Posterior cingulate gyrus (tissue), 11 donors: Measurements from ENCODE around the gene UMPS.

Experiments
- DNase-seq, 10 donors: peaks; one replicate each; pipeline versions ENCODE4 v3.0.0 to v3.0.0-alpha.2; 2020 to 2021; ENCODE audit warnings: mixed read lengths in 3 of 10
- intact Hi-C: fragments of 100-400 bp; cut with DNase I; formaldehyde crosslinking; loops from one replicate; pipeline ENCODE4 v1.15.1; 2023

The UMPS gene

GRCh38 chr3:124791639-124792151 is 61.4 kb downstream of the UMPS start:
- DNase-seq: peak in 1 of 10 donors; percentile 69
- intact Hi-C loops: no loop called here

GRCh38 chr3:124792341-124793040 is 62.2 kb downstream of the UMPS start:
- intact Hi-C loops: no loop called here
- DNase-seq: peak in 1 of 10 donors; percentile 6

- intact Hi-C loops: no loop called here
These were observed 62.9 kb downstream of the UMPS start for GRCh38 chr3:124793054-124793739.

GRCh38 chr3:124796477-124796876 is 66.2 kb downstream of the UMPS start:
- intact Hi-C loops: no loop called here
- DNase-seq: peak in 1 of 10 donors; percentile 82

More at GRCh38 chr3:124793054-124793739, 62.9 kb downstream of the UMPS start:
- DNase-seq: peak in 1 of 10 donors; percentile 3

- intact Hi-C loops: no loop called here
- DNase-seq: peak in 1 of 10 donors; percentile 27
These were observed 67.2 kb downstream of the UMPS start for GRCh38 chr3:124797426-124797945.
